Right renal cortex interstitium (tissue), 3 donors: ENCODE measurements around the gene NR1H2. TPM values are rescaled to one million over a fixed set of nuclear protein-coding genes. Genes with fewer than 3 reads are reported as not detected.
"Not testable (repeated sequence)": the region's sequence is repeated elsewhere in the genome, so short reads cannot be mapped to it uniquely, and the experiment has no call there.

ENCODE experiments used
- DNase-seq, 3 donors: peaks; one replicate each; pipeline ENCODE4 v3.0.0-alpha.2; 2013; ENCODE audit warnings: low read depth in 3 of 3, low spot score in 2 of 3
- polyA plus RNA-seq, 3 donors: library from polyadenylated mRNA; unstranded; fragments of 120-200 nt; gene quantifications; one replicate each; pipeline ENCODE4 v1.2.1, GENCODE V29; 2013; ENCODE audit not compliant: insufficient read length in 3 of 3

NR1H2 gene
- polyA plus RNA-seq = 10 to 100 TPM; 25.9 to 28.8 (median 27.6) TPM

- peak in 2 of 3 donors; percentile 94 for DNase-seq
These were observed at the start of gene NR1H2 for GRCh38 chr19:50376166-50377050. NR1H2 (plus strand) TSS chr19:50376457; CDS start chr19:50377606, 1,149 bp downstream.

DNA sequence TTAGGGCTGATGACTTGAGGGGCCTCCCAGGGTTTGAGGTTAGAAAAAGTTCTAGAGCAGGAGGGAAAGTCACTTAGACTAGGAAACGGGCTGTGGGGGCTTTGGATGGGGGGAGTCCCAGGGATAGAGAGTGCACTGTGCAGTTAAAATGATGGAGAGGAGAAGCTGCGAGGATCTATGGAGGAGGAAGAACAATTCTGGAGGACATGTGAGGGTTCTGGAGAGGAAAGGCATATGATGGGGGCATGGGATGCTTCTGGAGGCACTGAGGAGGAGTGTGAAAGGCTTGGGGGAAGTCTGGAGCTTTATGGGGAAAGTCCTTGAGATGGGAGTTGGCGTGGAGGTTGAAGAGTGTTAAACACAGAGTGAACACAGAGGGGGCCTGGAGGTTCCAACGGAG lies 49.2 kb upstream of the NR1H2 start:
- DNase-seq = no peak

GRCh38 chr19:50327461-50328223 lies 48.6 kb upstream of the NR1H2 start:
- DNase-seq = no peak

DNA sequence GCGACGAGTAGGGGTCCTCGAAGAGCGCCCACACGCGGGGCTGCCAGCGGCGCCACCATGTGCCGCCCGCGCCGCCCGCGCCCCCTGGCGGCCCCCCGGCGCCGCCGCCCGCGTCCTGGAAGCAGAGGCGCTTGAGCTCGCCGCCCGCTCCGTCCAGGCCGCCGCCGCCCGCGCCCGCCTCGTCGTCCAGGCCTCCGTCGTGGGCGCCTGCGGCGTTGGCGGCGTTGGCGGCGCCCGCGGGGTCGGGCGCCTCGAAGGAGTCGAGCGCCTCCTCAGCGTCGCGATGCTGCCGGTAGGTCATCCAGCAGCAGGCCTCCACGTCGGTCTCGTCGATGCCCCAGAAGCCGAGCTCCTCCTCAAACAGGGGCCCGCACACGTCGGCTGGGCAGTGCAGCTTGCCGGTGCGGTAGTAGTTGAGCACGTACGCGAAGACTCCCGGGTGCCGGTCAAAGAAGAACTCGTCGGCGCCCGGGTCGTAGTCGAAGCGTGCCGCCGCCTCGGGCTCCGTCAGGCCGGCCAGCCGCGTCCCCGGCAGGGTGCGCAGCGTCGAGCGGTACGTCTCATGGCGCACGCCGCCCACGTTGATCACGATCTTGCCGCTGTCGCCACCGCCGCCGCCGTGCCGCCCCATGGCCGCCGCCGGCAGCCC lies 47.9 kb upstream of the NR1H2 start:
- no peak for DNase-seq

DNA sequence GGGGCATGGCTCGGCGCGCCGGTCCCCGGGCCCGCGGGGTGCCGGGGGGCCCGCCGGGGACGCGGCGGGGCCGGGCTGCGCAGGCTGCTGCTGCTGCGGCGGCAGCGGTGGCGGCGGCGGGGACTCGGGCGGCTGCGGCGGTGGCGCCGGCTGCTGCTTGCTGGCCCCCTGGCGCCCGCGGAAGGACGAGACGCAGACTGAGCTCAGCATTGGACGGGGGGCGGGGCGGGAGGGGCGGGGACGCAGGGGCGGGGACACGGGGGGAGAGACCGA lies 47.4 kb upstream of the NR1H2 start:
- no peak for DNase-seq

GRCh38 chr19:50329146-50329925 lies 46.9 kb upstream of the NR1H2 start, which contains the start of gene KCNC3:
KCNC3 (minus strand) TSS chr19:50329377; CDS start chr19:50329082, 295 bp downstream.
- peak; percentile 92 to 98 (median 97) for DNase-seq

GRCh38 chr19:50329926-50330294 lies 46.3 kb upstream of the NR1H2 start:
- not testable (repeated sequence) for DNase-seq

DNA sequence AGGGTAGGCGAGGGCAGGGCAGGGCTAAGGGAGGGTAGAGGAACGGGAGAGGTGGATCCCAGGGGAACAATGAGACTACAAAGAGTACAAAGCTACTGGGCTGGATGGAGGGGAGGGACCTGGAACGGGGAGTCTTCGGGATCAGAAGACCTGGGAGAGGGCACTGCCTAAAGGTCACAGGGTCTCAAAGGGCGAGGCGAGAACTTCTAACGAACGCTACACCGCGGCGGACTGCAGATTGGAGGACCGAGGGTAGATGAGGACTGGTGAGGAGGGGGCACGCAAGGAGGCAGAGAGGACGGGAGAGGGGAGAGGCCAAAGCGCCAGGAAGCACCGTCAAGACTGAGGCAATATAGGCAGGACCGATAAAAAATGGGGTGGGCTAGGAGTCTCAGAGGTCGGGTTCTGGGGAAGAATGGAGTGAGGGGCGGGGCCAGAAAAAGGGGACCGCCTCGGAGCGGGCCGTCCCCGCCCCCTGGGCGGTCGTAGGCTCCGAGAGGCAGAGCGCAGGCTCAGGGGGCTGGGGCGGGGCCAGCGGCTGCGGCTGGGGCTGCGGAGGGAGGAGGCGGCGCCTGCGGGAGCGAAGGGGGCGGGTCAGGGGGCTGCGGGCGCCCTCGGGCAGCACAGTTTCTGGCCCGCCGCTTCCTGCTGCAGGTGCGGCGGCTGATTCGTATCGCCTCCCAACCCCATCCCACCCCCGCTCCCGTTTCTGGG lies 45.7 kb upstream of the NR1H2 start:
- DNase-seq = peak in 2 of 3 donors; percentile 69 to 78

GRCh38 chr19:50331221-50331993 lies 44.9 kb upstream of the NR1H2 start:
- DNase-seq = no peak

DNA sequence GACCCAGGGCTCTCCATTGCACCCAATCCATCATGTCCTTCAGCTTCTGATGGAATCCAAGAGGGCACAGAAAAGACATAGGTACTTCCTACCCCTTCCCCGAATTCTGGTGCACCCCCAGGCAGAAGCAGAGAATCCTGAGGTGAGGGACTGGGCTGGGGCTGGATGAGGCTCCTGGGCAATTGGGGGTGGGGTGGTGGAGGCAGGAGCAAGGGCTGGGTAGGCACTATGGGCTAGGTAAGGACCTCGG lies 44.3 kb upstream of the NR1H2 start:
- no peak for DNase-seq

DNA sequence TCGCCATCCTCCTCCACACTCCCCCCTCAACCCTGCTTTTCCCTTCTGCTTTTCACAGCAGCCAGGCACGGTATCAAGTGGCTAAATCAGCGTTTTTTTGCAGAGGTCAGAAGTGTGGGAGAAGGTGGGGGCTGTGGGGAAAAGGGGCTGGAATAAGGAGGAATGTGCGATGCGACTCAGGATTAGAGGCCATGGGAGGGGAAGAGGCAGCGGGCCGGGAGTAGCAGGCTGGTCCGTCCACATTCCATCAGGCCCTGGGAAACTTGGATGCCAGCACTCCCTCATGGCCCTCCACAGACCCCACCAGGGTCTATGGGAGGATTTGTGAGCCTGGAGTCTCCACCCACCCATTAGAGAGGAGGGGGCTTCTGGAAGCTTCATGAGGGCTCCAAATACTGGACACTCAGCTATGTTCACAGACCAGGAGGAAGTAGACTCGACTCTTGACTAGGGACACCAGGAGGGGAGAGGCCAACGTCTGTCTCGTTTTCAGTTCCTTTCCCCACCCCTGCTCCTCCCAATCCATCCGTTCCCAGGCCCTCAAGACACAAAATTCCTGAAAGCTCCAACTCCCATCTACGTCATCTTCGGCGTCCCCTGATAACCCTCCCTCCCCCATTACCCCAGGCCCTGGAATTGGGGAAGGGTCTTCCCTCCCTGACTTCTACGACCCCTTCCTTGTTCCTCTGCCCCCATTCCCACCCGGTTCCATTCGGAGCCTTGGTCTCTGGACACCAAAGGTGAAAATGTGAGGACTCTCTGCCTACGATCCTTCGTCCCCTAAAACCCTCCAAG lies 43.8 kb upstream of the NR1H2 start:
- DNase-seq = no peak

DNA sequence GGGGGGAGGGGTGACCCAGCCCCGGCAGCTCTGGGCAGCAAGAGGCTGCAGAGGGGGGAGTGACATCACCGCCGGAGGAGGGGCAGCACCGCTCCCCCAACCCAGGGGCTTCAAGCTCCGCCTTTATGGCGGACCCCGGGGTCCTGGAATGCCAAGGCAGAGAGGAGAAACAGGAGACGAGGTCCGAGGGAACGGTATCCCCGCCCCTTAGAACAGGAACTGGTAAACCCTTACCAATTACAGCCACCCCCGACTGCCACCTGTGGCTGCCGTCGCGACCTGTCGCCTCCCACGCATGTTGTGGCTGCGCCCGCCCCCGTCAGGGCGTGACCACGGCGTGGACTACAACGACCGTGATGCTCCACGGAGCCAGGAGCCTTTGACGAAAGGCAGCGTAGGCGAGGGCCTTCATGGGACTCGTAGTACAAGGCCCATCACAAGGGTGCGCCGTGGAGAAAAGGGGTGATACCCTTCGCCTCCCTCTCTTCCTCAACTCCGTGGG lies 43.0 kb upstream of the NR1H2 start:
- peak; percentile 86 to 95 (median 90) for DNase-seq

DNA sequence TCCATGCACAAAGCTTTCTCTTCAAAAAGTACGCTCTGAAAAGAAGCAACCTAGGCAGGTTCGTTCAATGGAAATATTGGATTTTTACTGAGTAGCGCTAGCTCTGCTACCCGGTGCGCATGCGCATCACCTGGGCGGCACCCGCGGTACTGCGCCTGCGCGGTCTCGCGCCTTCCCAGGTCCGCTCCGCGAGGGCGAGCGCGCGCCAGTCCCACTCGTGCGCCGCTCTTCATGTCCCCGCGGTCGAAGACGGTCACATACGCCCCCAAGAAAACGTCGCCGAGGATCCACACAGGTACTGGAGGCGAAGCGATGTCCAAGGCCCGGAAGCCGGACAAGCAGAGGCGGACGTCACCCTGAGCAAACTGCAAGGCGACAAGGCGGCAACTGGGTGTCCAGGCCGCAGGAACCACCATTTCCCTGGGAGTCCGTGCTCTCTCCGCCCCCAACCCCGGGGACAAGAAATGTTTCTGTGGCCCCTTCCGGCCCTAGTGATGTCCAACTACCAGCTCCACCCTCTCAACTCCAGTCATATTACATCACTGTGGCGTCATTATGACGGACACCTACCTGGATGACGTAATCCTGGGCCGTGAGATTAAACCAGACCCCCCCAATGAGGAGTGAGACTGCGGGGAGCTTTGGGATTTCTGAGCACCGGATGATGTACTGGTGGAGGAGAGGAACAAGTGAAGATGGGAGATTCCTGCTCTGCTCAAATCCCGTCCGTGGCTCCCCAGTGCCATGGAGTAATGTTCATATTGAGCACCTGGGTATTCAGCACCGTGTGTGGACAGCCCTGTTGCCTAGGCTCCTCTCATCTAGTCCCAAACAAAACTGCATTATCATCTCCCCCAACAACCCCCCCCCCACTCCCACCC lies 42.3 kb upstream of the NR1H2 start:
- DNase-seq = no peak

- no peak for DNase-seq
These were observed 41.4 kb upstream of the NR1H2 start for GRCh38 chr19:50334741-50335421.

- DNase-seq = not testable (repeated sequence)
These were observed 39.2 kb upstream of the NR1H2 start for GRCh38 chr19:50337031-50337430.

GRCh38 chr19:50340331-50340730 lies 35.9 kb upstream of the NR1H2 start:
- no peak for DNase-seq

GRCh38 chr19:50341091-50341564 lies 35.1 kb upstream of the NR1H2 start:
- DNase-seq = no peak
